ENCODE measurements around the gene SOCS2. TPM values are rescaled to one million over a fixed set of nuclear protein-coding genes. Genes with fewer than 3 reads are reported as not detected.

Gene SOCS2
- total and polyA plus RNA-seq, 10 of the 15 experiments (the other 5 are each of a cell fraction or from before 2014, with no cell fraction given) = 2.6 to 12.0 (median 7.2) TPM

DNA sequence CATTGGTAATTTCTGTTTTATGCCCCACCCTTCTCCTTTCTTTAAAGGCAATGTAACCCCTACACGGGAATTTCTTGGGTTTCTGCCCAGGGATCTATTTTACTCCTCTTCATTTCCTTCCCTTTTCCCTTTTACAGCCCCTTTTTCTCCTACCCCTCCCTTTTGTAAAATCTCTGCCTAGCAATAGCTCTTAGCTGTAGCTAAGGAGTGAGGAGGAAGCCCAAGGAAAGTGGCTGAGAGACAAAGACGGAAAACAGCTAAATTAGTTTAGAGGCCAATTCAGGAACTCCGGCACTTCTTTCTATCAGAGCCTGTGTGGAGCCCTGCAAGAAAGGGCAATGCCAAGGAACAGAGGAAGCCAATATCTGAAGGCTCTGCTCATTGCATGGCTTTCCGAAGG is 40.3 kb downstream of the SOCS2 start:
- no TSS peak for BruUV-seq (replicated peaks)
- Histone ChIP-seq H4K20me1 (ENCODE audit: control insufficient read depth, insufficient read depth) (no peaks in the 10 kb centered on the region), H3K27ac (ENCODE audit: control insufficient read depth, insufficient read depth) (no peak overlapping the region), H3K27me3 (replicated peaks in 1 of 2; ENCODE audit: control insufficient read depth in 2 of 2, insufficient read depth in 2 of 2, low read length in 1 of 2) (no peaks in the 10 kb centered on the region; a peak in 1 of 4 replicates), H3K79me2 (ENCODE audit: control insufficient read depth, insufficient read depth, low read length) (no peaks in the 10 kb centered on the region), H3K4me2 (ENCODE audit: control insufficient read depth, insufficient read depth) (no peak overlapping the region), H3K36me3 (ENCODE audit: control insufficient read depth in 2 of 2, insufficient read depth in 2 of 2, low read length in 1 of 2) (no peaks in the 10 kb centered on the region), H3K4me3 (no peak overlapping the region), H3K4me1 (ENCODE audit: control insufficient read depth, insufficient read depth, low read length) (no peaks in the 10 kb centered on the region), H3K9me3 (replicated peaks; ENCODE audit: control insufficient read depth, insufficient read depth, low read length) (no peaks in the 10 kb centered on the region; the same call in 2 of the 3 replicates), H3K9ac (ENCODE audit: control insufficient read depth, insufficient read depth, low read length) (no peak overlapping the region), H2AFZ (ENCODE audit: control insufficient read depth, low read depth, low read length) (no peak overlapping the region)
- no peak for DNase-seq (ENCODE audit: low read depth, low spot score)
- ATAC-seq = no peak
- no peak for FAIRE-seq
- in situ Hi-C loops (cut with MboI) (no loop called here), intact Hi-C loops (cut with micrococcal nuclease; ENCODE audit: unreplicated experiment) (no loop called here)
- ChIA-PET POLR2A (no interaction called here), RAD21 (ENCODE audit: unreplicated experiment) (no interaction called here), SMC1A (ENCODE audit: uncharacterized antibody, unreplicated experiment) (no interaction called here), CTCF (interaction anchor here (0.9 to 1.5 kb wide), 2 partner anchors 28 to 463 kb away, joined by 3 to 4 read pairs; no protein-coding TSS in a partner anchor)
- WGBS (ENCODE audit: insufficient coverage, insufficient replicate concordance, low lambda C conversion rate, missing lambda C conversion rate) = 70% methylated on average over 4 of the region's 4 CpGs
- TF ChIP-seq SMARCA5 (IDR thresholded peaks at IDR 0.05) (no peak), RELA (IDR thresholded peaks at IDR 0.05; ENCODE audit: borderline replicate concordance, partially characterized antibody) (no peak), JUNB (IDR thresholded peaks at IDR 0.05) (no peak), POLR2AphosphoS5 (IDR thresholded peaks at IDR 0.05; ENCODE audit: low read length) (no peak), NFIC (IDR thresholded peaks at IDR 0.05; ENCODE audit: low read depth, low read length) (no peak), PAX5 (IDR thresholded peaks at IDR 0.05; ENCODE audit: borderline replicate concordance, low read depth, low read length) (no peak), SMAD1 (IDR thresholded peaks at IDR 0.05; ENCODE audit: low read depth, partially characterized antibody) (no peak), FOS (IDR thresholded peaks at IDR 0.05; ENCODE audit: borderline replicate concordance, extremely low read depth, insufficient read length) (no peak), HDAC2 (IDR thresholded peaks at IDR 0.05) (no peak), GABPA (IDR thresholded peaks at IDR 0.05; ENCODE audit: low read depth) (no peak), HDGF (IDR thresholded peaks at IDR 0.05) (no peak), SIX5 (IDR thresholded peaks at IDR 0.05; ENCODE audit: low read depth, low read length, severe bottlenecking) (no peak), IKZF2 (IDR thresholded peaks at IDR 0.05) (no peak), GATAD2B (conservative IDR thresholded peaks at IDR 0.05; ENCODE audit: low read depth) (no peak)
- TF ChIP-seq, protein P1, sequence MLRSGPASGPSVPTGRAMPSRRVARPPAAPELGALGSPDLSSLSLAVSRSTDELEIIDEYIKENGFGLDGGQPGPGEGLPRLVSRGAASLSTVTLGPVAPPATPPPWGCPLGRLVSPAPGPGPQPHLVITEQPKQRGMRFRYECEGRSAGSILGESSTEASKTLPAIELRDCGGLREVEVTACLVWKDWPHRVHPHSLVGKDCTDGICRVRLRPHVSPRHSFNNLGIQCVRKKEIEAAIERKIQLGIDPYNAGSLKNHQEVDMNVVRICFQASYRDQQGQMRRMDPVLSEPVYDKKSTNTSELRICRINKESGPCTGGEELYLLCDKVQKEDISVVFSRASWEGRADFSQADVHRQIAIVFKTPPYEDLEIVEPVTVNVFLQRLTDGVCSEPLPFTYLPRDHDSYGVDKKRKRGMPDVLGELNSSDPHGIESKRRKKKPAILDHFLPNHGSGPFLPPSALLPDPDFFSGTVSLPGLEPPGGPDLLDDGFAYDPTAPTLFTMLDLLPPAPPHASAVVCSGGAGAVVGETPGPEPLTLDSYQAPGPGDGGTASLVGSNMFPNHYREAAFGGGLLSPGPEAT (IDR thresholded peaks at IDR 0.05; ENCODE audit: low read depth) = no peak
- TF ChIP-seq, protein P2, sequence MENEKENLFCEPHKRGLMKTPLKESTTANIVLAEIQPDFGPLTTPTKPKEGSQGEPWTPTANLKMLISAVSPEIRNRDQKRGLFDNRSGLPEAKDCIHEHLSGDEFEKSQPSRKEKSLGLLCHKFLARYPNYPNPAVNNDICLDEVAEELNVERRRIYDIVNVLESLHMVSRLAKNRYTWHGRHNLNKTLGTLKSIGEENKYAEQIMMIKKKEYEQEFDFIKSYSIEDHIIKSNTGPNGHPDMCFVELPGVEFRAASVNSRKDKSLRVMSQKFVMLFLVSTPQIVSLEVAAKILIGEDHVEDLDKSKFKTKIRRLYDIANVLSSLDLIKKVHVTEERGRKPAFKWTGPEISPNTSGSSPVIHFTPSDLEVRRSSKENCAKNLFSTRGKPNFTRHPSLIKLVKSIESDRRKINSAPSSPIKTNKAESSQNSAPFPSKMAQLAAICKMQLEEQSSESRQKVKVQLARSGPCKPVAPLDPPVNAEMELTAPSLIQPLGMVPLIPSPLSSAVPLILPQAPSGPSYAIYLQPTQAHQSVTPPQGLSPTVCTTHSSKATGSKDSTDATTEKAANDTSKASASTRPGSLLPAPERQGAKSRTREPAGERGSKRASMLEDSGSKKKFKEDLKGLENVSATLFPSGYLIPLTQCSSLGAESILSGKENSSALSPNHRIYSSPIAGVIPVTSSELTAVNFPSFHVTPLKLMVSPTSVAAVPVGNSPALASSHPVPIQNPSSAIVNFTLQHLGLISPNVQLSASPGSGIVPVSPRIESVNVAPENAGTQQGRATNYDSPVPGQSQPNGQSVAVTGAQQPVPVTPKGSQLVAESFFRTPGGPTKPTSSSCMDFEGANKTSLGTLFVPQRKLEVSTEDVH (IDR thresholded peaks at IDR 0.05; ENCODE audit: low read depth, partially characterized antibody) = no peak
- TF ChIP-seq, protein P3, sequence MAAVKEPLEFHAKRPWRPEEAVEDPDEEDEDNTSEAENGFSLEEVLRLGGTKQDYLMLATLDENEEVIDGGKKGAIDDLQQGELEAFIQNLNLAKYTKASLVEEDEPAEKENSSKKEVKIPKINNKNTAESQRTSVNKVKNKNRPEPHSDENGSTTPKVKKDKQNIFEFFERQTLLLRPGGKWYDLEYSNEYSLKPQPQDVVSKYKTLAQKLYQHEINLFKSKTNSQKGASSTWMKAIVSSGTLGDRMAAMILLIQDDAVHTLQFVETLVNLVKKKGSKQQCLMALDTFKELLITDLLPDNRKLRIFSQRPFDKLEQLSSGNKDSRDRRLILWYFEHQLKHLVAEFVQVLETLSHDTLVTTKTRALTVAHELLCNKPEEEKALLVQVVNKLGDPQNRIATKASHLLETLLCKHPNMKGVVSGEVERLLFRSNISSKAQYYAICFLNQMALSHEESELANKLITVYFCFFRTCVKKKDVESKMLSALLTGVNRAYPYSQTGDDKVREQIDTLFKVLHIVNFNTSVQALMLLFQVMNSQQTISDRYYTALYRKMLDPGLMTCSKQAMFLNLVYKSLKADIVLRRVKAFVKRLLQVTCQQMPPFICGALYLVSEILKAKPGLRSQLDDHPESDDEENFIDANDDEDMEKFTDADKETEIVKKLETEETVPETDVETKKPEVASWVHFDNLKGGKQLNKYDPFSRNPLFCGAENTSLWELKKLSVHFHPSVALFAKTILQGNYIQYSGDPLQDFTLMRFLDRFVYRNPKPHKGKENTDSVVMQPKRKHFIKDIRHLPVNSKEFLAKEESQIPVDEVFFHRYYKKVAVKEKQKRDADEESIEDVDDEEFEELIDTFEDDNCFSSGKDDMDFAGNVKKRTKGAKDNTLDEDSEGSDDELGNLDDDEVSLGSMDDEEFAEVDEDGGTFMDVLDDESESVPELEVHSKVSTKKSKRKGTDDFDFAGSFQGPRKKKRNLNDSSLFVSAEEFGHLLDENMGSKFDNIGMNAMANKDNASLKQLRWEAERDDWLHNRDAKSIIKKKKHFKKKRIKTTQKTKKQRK (IDR thresholded peaks at IDR 0.05; ENCODE audit: low read depth, low read length) = no peak
- TF ChIP-seq, protein P4, sequence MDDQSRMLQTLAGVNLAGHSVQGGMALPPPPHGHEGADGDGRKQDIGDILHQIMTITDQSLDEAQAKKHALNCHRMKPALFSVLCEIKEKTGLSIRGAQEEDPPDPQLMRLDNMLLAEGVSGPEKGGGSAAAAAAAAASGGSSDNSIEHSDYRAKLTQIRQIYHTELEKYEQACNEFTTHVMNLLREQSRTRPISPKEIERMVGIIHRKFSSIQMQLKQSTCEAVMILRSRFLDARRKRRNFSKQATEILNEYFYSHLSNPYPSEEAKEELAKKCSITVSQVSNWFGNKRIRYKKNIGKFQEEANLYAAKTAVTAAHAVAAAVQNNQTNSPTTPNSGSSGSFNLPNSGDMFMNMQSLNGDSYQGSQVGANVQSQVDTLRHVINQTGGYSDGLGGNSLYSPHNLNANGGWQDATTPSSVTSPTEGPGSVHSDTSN (IDR thresholded peaks at IDR 0.05; ENCODE audit: insufficient replicate concordance, low read depth, low read length) = no peak

Measured in GM12878 (cell line).